Stomach smooth muscle (tissue), 2 donors: ENCODE data around the gene TRIO.

Experiments
- H3K27ac ChIP-seq: one replicate; pipeline ENCODE4 v1.7.0; 2013; ENCODE audit warnings: mild to moderate bottlenecking, low read length, inconsistent platforms
- H3K27me3 ChIP-seq, 2 donors: one replicate each; pipeline ENCODE4 v1.7.0; 2013; ENCODE audit warnings: low read length in 2 of 2; ENCODE audit not compliant: insufficient read depth in 2 of 2, control insufficient read depth in 1 of 2
- H3K36me3 ChIP-seq, 2 donors: one replicate each; pipeline ENCODE4 v1.7.0; 2013; ENCODE audit warnings: low read length in 2 of 2; ENCODE audit not compliant: control insufficient read depth in 2 of 2, insufficient read depth in 2 of 2
- H3K4me1 ChIP-seq: one replicate; pipeline ENCODE4 v1.7.0; 2013; ENCODE audit warnings: low read length; ENCODE audit not compliant: control insufficient read depth, insufficient read depth
- H3K4me3 ChIP-seq, 2 donors: one replicate each; pipeline ENCODE4 v1.7.0; 2013; ENCODE audit warnings: low read length in 2 of 2
- H3K9ac ChIP-seq, 2 donors: one replicate each; pipeline ENCODE4 v1.7.0; 2013; ENCODE audit warnings: low read length in 2 of 2, mild to moderate bottlenecking in 1 of 2
- H3K9me3 ChIP-seq, 2 donors: one replicate each; pipeline ENCODE4 v1.7.0; 2013; ENCODE audit warnings: low read length in 2 of 2; ENCODE audit not compliant: control insufficient read depth in 2 of 2
- donor health status: healthy.
- donor health status: Pancreatic carcinoma.

Gene TRIO

GRCh38 chr5:14445576-14446290, 302.6 kb downstream of the TRIO start:
- H3K9me3 ChIP-seq: no peaks in the 10 kb centered on the region
- peaks cover 2 to 5% of the 10 kb centered on the region in 2 donors for H3K36me3 ChIP-seq
- no peaks in the 10 kb centered on the region for H3K27me3 ChIP-seq
- H3K4me3 ChIP-seq: peak overlapping the region; percentile 18 to 29
- no peak overlapping the region for H3K27ac ChIP-seq
- H3K4me1 ChIP-seq: peaks cover 31% of the 10 kb centered on the region
- peak overlapping the region in 1 of 2 donors; percentile 8 for H3K9ac ChIP-seq

DNA sequence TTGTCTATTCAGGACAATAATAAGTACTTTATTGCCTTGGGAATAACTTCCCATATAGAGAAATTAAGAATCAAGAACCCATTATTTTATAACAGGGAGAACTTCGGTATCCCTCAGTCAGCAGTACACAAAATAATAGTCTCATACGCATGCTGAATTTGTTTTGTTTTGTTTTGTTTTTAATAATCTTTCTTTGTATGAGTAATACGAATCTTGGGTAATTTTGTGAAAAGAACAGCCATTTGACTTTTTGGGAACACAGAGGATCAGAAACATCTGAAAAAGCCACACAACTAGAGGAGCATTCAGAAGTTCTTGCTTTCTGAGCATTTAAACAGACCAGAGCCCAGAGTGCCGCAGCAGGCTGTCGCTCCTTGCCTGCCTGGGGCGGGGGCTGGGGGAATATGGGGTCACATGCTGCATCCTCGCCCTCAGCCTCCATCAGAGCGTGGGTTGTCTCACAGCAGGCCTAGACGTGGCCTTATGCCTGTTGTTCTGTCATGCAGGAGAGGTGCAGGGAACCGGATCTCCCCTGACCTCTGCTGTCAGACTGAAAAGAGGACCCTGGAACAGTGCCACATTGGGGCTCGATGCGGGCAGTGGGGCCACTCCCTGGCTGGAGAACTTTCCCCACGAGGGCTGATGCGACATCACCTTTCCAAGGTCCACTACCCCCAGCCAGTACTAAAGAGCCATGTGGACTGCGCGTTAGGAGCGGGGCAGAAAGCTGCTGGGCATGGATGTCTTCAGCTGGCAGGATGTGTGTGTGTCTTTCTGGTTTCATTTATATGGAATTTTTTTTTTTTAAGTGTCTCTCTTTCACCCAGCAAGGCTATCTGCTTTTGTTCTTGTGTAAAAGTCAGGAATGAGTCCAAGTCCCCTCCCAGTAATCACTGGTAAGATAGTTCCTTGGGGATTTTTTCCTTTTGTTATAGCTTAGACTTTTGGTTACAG, 305.1 kb downstream of the TRIO start:
- H3K36me3 ChIP-seq: peaks cover 12 to 13% of the 10 kb centered on the region in 2 donors
- H3K27ac ChIP-seq: peak overlapping the region; percentile 25
- H3K4me1 ChIP-seq: peaks cover 22% of the 10 kb centered on the region
- H3K9ac ChIP-seq: no peak overlapping the region
- no peaks in the 10 kb centered on the region for H3K27me3 ChIP-seq
- no peak overlapping the region for H3K4me3 ChIP-seq
- no peaks in the 10 kb centered on the region for H3K9me3 ChIP-seq

GRCh38 chr5:14449052-14449661, 306.0 kb downstream of the TRIO start:
- Histone ChIP-seq H3K9ac (no peak overlapping the region), H3K27ac (peak overlapping the region; percentile 69), H3K9me3 (no peaks in the 10 kb centered on the region), H3K4me3 (no peak overlapping the region), H3K4me1 (peaks cover 22% of the 10 kb centered on the region), H3K36me3 (peaks cover 12 to 13% of the 10 kb centered on the region in 2 donors), H3K27me3 (no peaks in the 10 kb centered on the region)

GRCh38 chr5:14450018-14450524, 306.9 kb downstream of the TRIO start:
- Histone ChIP-seq H3K27ac (no peak overlapping the region), H3K36me3 (peaks cover 14 to 16% of the 10 kb centered on the region in 2 donors), H3K4me1 (peaks cover 22% of the 10 kb centered on the region), H3K27me3 (no peaks in the 10 kb centered on the region), H3K9ac (no peak overlapping the region), H3K9me3 (no peaks in the 10 kb centered on the region), H3K4me3 (no peak overlapping the region)

- Histone ChIP-seq H3K9me3 (no peaks in the 10 kb centered on the region), H3K27me3 (no peaks in the 10 kb centered on the region), H3K27ac (no peak overlapping the region), H3K36me3 (peaks cover 14 to 16% of the 10 kb centered on the region in 2 donors), H3K4me1 (peaks cover 16% of the 10 kb centered on the region), H3K4me3 (no peak overlapping the region), H3K9ac (no peak overlapping the region)
These were observed 307.6 kb downstream of the TRIO start for GRCh38 chr5:14450742-14451141.

GRCh38 chr5:14451871-14452270, 308.7 kb downstream of the TRIO start:
- no peak overlapping the region for H3K9ac ChIP-seq
- no peaks in the 10 kb centered on the region for H3K9me3 ChIP-seq
- H3K36me3 ChIP-seq: peaks cover 15 to 16% of the 10 kb centered on the region in 2 donors
- H3K4me3 ChIP-seq: no peak overlapping the region
- peaks cover 13% of the 10 kb centered on the region for H3K4me1 ChIP-seq
- no peak overlapping the region for H3K27ac ChIP-seq
- H3K27me3 ChIP-seq: no peaks in the 10 kb centered on the region

DNA sequence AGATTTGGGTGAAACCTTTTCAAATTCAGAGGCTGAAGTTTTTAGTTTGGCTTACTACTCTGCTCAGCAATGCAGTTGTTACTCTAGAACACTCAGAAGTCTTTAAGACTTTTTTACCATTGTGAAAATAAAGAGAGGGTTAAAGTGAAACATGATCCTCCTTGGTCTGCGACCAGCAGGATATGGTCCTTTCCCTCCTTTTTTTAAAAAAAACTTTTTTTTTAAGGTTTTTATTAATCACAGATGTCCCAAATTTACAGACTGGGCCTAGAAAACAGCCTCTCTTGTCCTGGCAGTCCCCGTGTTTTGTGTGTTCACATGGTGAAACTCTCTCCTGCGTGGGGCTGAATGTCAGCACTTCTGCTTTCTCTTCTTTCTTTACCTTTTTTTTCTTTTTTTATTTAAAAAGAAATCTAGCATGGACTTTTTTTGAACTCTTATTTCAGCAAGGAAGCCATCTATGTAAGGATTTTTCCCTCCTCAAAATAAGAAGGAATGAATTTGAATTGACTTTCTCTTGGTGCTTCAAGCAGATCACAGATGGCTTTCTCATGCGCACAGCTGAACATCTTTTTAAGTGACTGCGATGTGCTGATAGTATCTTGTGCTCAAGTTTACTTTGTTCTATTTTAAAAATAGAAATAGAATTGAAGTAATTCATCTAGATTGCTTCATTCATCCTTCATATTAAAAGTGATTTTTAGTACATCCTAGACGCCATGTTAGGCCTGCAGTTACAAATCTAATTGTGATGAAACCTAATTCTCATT, 309.7 kb downstream of the TRIO start:
- Histone ChIP-seq H3K9me3 (no peaks in the 10 kb centered on the region), H3K36me3 (peaks cover 16 to 17% of the 10 kb centered on the region in 2 donors), H3K4me1 (peaks cover 19% of the 10 kb centered on the region), H3K4me3 (no peak overlapping the region), H3K27me3 (no peaks in the 10 kb centered on the region), H3K9ac (no peak overlapping the region), H3K27ac (no peak overlapping the region)

GRCh38 chr5:14453481-14453880, 310.3 kb downstream of the TRIO start:
- Histone ChIP-seq H3K27me3 (no peaks in the 10 kb centered on the region), H3K9ac (no peak overlapping the region), H3K36me3 (peaks cover 16 to 20% of the 10 kb centered on the region in 2 donors), H3K4me1 (peaks cover 19% of the 10 kb centered on the region), H3K9me3 (no peaks in the 10 kb centered on the region), H3K27ac (no peak overlapping the region), H3K4me3 (no peak overlapping the region)

DNA sequence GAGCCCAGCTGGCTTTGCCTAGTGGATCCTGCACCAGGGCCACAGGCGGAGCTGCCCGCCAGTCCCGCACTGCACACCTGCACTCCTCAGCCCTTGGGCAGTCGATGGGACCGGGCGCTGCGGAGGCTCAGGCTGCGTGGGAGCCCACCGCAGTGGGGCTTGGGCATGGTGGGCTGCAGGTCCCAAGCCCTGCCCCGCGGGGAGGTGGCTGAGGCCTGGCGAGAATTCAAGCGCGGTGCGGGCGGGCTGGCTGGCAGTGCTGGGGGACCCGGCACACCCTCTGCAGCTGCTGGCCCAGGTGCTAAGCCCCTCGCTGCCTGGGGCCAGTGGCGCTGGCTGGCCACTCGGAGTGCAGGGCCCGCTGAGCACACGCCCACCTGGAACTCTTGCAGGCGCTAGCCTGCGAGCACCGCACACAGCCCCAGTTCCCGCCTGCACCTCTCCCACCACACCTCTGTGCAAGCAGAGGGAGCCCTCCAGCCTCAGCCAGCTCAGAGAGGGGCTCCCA, 312.7 kb downstream of the TRIO start:
- no peak overlapping the region for H3K9ac ChIP-seq
- no peak overlapping the region for H3K27ac ChIP-seq
- no peaks in the 10 kb centered on the region for H3K27me3 ChIP-seq
- peaks cover 20 to 25% of the 10 kb centered on the region in 2 donors for H3K36me3 ChIP-seq
- peaks cover 12% of the 10 kb centered on the region for H3K4me1 ChIP-seq
- no peaks in the 10 kb centered on the region for H3K9me3 ChIP-seq
- no peak overlapping the region for H3K4me3 ChIP-seq

DNA sequence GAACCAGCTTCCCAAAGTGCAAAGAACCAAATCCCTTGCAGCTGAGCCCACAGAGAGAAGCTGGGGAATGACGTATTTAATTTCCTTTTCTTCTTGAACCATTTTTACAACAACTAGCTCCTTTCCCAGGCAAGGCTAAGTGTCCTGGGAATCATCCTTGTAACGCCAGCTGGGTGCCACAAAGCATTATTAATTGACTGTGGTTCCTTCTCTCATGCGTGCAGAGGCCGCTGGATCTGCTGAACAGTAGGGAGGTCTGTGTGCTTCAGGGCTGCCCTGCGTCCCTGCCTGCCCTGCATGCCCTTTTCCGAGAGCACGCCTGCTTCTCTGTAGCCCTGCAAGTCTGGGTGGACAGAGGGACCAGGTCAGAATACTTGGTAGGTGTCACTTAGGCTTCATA, 314.3 kb downstream of the TRIO start:
- no peaks in the 10 kb centered on the region for H3K9me3 ChIP-seq
- no peak overlapping the region for H3K9ac ChIP-seq
- H3K36me3 ChIP-seq: peaks cover 25 to 30% of the 10 kb centered on the region in 2 donors
- H3K27ac ChIP-seq: peak overlapping the region; percentile 18
- no peaks in the 10 kb centered on the region for H3K27me3 ChIP-seq
- no peak overlapping the region for H3K4me3 ChIP-seq
- H3K4me1 ChIP-seq: peaks cover 12% of the 10 kb centered on the region
